Psoas muscle (tissue), 8 donors: ENCODE measurements around the gene MED15. TPM values are rescaled to one million over a fixed set of nuclear protein-coding genes. Genes with fewer than 3 reads are reported as not detected.

ENCODE experiments used
- ATAC-seq, 4 donors: fragments of 200-7000 bp; cut with Tn5 transposase; one replicate each; pipeline ENCODE4 v1.9.1; 2020; ENCODE audit warnings: moderate library complexity in 3 of 4, mild to moderate bottlenecking in 2 of 4
- DNase-seq, 2 donors: peaks; one replicate each; pipeline ENCODE4 v3.0.0-alpha.2; 2020
- H3K27ac ChIP-seq: fragments of 200-600 bp; one replicate; pipeline ENCODE4 v1.8.0; 2022
- H3K27me3 ChIP-seq, 3 donors: fragments of 200-600 bp in 1 of 3; one replicate each; pipeline versions ENCODE4 v1.6.1 to v1.8.0; 2013 to 2022; ENCODE audit warnings: low read length in 2 of 3, mild to moderate bottlenecking in 2 of 3, moderate library complexity in 1 of 3; ENCODE audit not compliant: insufficient read depth in 3 of 3
- H3K36me3 ChIP-seq, 2 donors: fragments of 200-600 bp in 1 of 2; one replicate each; pipeline versions ENCODE4 v1.6.1 to v1.8.0; 2013 to 2022; ENCODE audit warnings: low read depth in 1 of 2, mild to moderate bottlenecking in 1 of 2, moderate library complexity in 1 of 2; ENCODE audit not compliant: insufficient read depth in 1 of 2
- H3K4me1 ChIP-seq: fragments of 200-600 bp; one replicate; pipeline ENCODE4 v1.8.0; 2022
- H3K4me3 ChIP-seq: fragments of 200-600 bp; one replicate; pipeline ENCODE4 v1.8.0; 2022; ENCODE audit warnings: mild to moderate bottlenecking
- H3K9me3 ChIP-seq: fragments of 200-600 bp; one replicate; pipeline ENCODE4 v1.8.0; 2022
- WGBS, 3 donors: extraction: QIAGEN DNeasy Blood & Tissue Kit; methylation state at CpG; one replicate each; pipeline versions ENCODE4 v1.1.6 to v1.1.7; 2013; 5-methylcytosine and 5-hydroxymethylcytosine counted together
- intact Hi-C, 2 donors: fragments of 100-400 bp; cut with DNase I; formaldehyde crosslinking; loops; one replicate each; pipeline versions ENCODE4 v1.11.0 to v1.14.2; 2022
- polyA plus RNA-seq, 3 donors: library from polyadenylated mRNA; stranded (reverse); fragments of 200-250 nt; gene quantifications; one replicate each; pipeline ENCODE4 v1.2.3, GENCODE V29; 2013
- total RNA-seq, 4 donors: library from RNA; stranded (reverse); fragmentation: NEBNext Ultra II Directional in 2 of 4; extraction: Animal tissue kit (Norgen Biotek cat#: 25700) in 2 of 4; gene quantifications; one replicate each; pipeline versions ENCODE4 v1.2.1 to v1.2.4, GENCODE V29; 2021 to 2023
- TF ChIP-seq, protein P1 (sequence below): fragments of 200-600 bp; IDR thresholded peaks from one replicate; pipeline ENCODE4 v1.8.0; 2022; ENCODE audit warnings: antibody characterized with exemption
- donor health status: healthy with polysubstance abuse.
- donor health status: DM: no; HTN: no; CAD: no; lungs with moderate emphysema.
- donor health status: Bipolar disorder and iron deficiency.
- donor health status: healthy.
- donor health status: DM: yes; HTN: yes; CAD: no.
- donor health status: DM: no; HTN: no; CAD: no.
- donor health status: DM: no; HTN: no; CAD: no.
- donor health status: DM: yes; HTN: yes; CAD: no.

Gene MED15
- total and polyA plus RNA-seq, 7 donors, result 33.8 to 94.8 (median 59.7) TPM

DNA sequence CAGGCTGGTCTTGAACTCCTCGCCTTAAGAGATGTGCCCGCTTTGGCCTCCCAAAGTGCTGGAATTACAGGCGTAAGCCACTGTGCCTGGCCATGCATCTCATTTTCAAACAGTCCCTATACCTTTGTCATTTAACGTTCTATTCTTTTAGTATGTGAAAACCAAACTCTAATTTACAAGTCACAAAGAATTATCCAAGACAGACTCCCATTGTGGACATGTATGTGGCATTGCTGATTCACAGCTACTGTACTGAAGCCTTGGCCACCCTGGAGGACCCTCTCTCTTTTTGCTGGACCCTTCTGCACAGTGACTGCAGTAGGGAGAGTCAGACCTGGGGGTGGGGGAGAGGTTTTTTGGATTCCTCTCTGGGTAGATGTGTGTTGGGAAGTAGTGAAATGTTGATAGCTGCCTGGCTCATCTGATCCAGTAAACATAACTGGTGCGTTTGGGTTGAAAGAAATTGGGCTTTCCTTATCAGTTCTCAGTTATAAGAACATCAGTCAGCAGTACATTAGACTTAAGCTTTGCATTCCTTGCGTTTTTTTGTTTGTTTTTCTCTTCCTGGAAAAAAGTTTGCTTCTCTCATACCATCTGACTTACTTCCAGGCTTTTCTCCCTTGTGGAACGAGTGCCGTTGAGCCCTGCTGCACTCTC, 65.9 kb downstream of the MED15 start:
- Histone ChIP-seq H3K4me3 (no peak overlapping the region), H3K9me3 (no peaks in the 10 kb centered on the region), H3K27me3 (no peaks in the 10 kb centered on the region), H3K4me1 (peaks cover 12% of the 10 kb centered on the region), H3K36me3 (peaks cover 15 to 89% of the 10 kb centered on the region in 2 donors), H3K27ac (no peak overlapping the region)
- DNase-seq, result no peak
- intact Hi-C loops, result loop anchor here in 1 of 2 donors (5.0 to 10.0 kb wide), 2 partner anchors 66 to 159 kb away; partner anchors contain the start of gene MED15
- no peak for ATAC-seq
- TF ChIP-seq, protein P1, sequence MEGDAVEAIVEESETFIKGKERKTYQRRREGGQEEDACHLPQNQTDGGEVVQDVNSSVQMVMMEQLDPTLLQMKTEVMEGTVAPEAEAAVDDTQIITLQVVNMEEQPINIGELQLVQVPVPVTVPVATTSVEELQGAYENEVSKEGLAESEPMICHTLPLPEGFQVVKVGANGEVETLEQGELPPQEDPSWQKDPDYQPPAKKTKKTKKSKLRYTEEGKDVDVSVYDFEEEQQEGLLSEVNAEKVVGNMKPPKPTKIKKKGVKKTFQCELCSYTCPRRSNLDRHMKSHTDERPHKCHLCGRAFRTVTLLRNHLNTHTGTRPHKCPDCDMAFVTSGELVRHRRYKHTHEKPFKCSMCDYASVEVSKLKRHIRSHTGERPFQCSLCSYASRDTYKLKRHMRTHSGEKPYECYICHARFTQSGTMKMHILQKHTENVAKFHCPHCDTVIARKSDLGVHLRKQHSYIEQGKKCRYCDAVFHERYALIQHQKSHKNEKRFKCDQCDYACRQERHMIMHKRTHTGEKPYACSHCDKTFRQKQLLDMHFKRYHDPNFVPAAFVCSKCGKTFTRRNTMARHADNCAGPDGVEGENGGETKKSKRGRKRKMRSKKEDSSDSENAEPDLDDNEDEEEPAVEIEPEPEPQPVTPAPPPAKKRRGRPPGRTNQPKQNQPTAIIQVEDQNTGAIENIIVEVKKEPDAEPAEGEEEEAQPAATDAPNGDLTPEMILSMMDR, result no peak
- 89 to 91% (median 89%) methylated on average over 8 of the region's 8 CpGs for WGBS, 3 donors

DNA sequence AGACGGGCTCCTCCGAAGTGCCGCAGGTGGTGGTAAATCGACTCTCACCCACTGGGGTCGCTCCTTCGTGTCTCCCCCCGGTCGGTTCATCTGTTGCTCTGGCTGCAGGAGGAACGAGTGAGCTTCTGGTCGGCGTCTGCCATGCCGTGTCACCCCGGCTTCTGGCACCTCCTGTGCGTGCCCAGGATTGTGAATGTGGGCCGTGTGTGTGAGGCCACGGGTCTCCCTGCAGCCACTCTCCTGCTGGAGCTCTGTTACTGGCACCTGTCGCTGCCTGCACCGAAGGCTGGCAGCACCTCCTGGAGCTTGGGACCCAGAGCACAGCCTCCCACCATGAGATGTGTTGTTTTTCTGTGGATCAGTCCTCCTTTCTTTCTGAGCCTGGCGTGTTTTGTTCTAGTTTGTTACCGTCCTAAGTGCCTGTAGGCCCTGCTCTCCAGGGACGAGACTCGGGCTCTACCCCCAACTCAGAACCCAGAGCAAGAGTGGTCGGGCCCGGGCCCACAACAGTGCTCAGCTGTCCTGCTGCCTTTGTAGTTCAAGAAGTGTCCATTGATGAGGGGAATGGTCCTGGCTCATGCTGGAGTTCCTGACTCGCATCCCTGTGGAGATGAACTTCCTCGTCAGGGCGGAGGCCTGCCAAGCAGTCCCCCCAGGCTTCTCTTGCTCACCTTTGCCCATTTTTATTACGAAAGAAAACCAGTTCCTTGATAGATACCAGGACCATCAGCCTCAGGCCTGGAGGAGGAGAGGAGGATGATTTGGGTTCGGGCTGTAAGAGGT, 66.6 kb downstream of the MED15 start:
- Histone ChIP-seq H3K9me3 (no peaks in the 10 kb centered on the region), H3K4me1 (peaks cover 11% of the 10 kb centered on the region), H3K36me3 (peaks cover 12 to 89% of the 10 kb centered on the region in 2 donors), H3K27ac (no peak overlapping the region), H3K27me3 (no peaks in the 10 kb centered on the region), H3K4me3 (no peak overlapping the region)
- WGBS, 3 donors, result 87 to 89% (median 88%) methylated on average over 29 of the region's 29 CpGs
- intact Hi-C loops, result loop anchor here in 1 of 2 donors (5.0 to 10.0 kb wide), 2 partner anchors 67 to 159 kb away; partner anchors contain the start of gene MED15
- peak in 1 of 2 donors; percentile 38 for DNase-seq
- TF ChIP-seq, protein P1, result no peak
- no peak for ATAC-seq

DNA sequence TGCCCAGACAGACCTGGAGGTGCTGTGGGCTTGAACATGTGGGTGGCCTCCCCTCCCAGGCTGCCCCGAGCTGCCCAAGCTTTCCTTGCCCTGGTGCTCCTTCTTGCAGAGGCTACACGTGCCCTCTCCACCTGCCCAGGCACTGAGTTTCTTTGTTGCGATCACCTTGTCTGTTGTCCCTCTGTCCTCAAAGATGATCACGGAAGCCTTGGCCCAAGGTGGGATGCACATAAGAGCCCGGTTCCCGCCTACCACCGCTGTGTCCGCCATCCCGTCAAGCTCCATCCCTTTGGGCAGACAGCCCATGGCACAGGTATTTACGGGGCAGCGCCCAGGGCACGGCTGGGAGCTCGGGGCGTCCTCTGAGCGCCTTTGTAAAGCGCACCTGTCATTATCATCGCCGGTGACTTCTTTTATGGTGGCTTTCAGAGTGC, 67.5 kb downstream of the MED15 start:
- ATAC-seq (no peak), DNase-seq (no peak)
- Histone ChIP-seq H3K4me1 (peaks cover 6% of the 10 kb centered on the region), H3K36me3 (peaks cover 12 to 85% of the 10 kb centered on the region in 2 donors), H3K27ac (no peak overlapping the region), H3K9me3 (no peaks in the 10 kb centered on the region), H3K27me3 (no peaks in the 10 kb centered on the region), H3K4me3 (no peak overlapping the region)
- intact Hi-C loops, result loop anchor here in 1 of 2 donors (5.0 to 10.0 kb wide), 2 partner anchors 68 to 160 kb away; partner anchors contain the start of gene MED15
- TF ChIP-seq, protein P1, result no peak
- 87 to 90% (median 87%) methylated on average over 18 of the region's 18 CpGs for WGBS, 3 donors

DNA sequence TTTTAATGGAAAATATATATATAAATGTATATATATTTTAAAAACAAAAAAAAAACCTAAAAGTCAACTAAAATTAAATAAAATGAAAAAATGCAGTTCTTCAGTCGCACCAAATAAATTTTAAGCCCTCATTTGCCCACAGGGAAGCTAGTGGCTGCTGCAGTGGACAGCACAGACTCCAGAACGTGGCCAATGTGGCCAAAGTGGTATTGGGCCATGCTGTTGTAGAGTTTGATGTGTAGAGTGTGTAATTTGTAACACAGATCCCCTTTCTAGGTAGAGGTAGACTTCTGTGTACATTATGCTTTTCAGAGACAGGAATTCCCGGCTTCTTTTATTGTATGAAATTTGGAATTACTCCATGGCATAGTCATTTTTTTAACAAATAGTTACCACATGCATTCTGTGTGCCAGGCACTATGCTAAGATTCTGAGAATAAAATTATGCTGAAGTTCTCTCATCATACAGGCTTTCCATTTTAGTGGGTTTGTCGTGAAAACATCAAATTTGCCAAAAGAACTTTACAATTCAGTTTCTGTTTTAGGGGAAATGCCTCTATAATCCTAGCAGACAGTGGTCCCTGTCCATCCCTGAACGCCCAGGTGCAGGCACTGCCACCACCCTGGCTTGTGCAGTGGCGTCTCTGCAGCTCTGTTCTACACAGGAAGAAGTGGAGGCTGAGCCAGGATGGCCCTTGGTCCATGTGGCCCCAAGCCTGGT, 68.5 kb downstream of the MED15 start:
- no peak for DNase-seq
- 89 to 93% (median 91%) methylated on average over 6 of the region's 6 CpGs for WGBS, 3 donors

More for the DNA sequence above, 68.5 kb downstream of the MED15 start:
- H3K4me3 ChIP-seq, result no peak overlapping the region
- peaks cover 11 to 83% of the 10 kb centered on the region in 2 donors for H3K36me3 ChIP-seq
- intact Hi-C loops, result loop anchor here in 1 of 2 donors (10.0 kb wide), 1 partner anchor 161 kb away; no protein-coding TSS in a partner anchor
- TF ChIP-seq, protein P1, result no peak
- H3K27ac ChIP-seq, result no peak overlapping the region
- no peak for ATAC-seq
- no peaks in the 10 kb centered on the region for H3K9me3 ChIP-seq
- peaks cover 6% of the 10 kb centered on the region for H3K4me1 ChIP-seq
- no peaks in the 10 kb centered on the region for H3K27me3 ChIP-seq
